IPS DF 6.9 (cell line): Measurements from ENCODE around the gene PLEKHG2.

Experiments used
- DNase-seq: peaks from one replicate; pipeline ENCODE4 v3.0.0-alpha.2; 2013; ENCODE audit warnings: low read depth, low spot score
- H3K27ac ChIP-seq: one replicate; pipeline ENCODE4 v1.5.1; 2013; ENCODE audit warnings: low read length, control low read depth
- H3K27me3 ChIP-seq: 2 replicates; pipeline ENCODE4 v1.6.1; 2013; ENCODE audit warnings: mild to moderate bottlenecking, low read length; ENCODE audit not compliant: control insufficient read depth, insufficient read depth
- H3K36me3 ChIP-seq: 2 replicates; pipeline ENCODE4 v1.6.1; 2013; ENCODE audit warnings: low read length; ENCODE audit not compliant: control insufficient read depth, insufficient read depth
- H3K4me1 ChIP-seq: 2 replicates; pipeline ENCODE4 v1.6.1; 2013; ENCODE audit warnings: low read length; ENCODE audit not compliant: control insufficient read depth, insufficient read depth
- H3K4me3 ChIP-seq: 2 replicates; pipeline ENCODE4 v1.5.1; 2013; ENCODE audit warnings: mild to moderate bottlenecking, low read length
- H3K9me3 ChIP-seq: 2 replicates; pipeline ENCODE4 v1.6.1; 2013; ENCODE audit warnings: low read length, inconsistent platforms; ENCODE audit not compliant: control insufficient read depth, insufficient read depth
- WGBS: extraction: QIAGEN DNeasy Blood & Tissue Kit; methylation state at CpG from one replicate; pipeline ENCODE4 v1.1.7; 2013; ENCODE audit warnings: mixed read lengths, missing lambda C conversion rate; ENCODE audit not compliant: insufficient read length, insufficient coverage; 5-methylcytosine and 5-hydroxymethylcytosine counted together

The PLEKHG2 gene

DNA sequence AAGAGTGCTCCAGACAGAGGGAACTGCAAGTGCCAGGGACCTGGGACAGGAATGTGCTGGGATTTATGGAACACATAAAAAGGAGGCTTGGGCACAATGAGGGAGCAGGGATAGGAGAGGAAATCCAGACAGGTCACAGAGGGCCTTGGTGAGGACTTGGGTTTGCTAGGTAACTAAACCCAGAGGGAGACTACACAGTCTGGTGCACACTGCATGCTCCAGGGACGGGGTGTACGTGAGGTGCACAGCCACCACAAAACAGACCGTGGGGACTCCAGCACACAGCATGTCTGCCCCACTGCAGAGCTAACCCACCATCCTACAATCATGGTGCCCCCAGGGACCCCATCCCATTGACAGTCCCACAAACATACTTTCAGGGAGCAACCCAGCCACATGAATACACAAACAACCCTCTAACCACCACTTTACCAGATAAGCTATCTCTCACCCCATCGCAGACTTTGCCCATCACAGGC is 11.4 kb upstream of the PLEKHG2 start:
- no peaks in the 10 kb centered on the region for H3K36me3 ChIP-seq
- no peaks in the 10 kb centered on the region for H3K27me3 ChIP-seq
- H3K9me3 ChIP-seq, result no peaks in the 10 kb centered on the region
- DNase-seq, result no peak
- WGBS, result no CpG with 5 or more reads among the region's 4 CpGs
- peaks cover 8% of the 10 kb centered on the region; the same call in 1 of the 2 replicates for H3K4me1 ChIP-seq
- H3K4me3 ChIP-seq, result no peak overlapping the region
- H3K27ac ChIP-seq, result no peak overlapping the region

DNA sequence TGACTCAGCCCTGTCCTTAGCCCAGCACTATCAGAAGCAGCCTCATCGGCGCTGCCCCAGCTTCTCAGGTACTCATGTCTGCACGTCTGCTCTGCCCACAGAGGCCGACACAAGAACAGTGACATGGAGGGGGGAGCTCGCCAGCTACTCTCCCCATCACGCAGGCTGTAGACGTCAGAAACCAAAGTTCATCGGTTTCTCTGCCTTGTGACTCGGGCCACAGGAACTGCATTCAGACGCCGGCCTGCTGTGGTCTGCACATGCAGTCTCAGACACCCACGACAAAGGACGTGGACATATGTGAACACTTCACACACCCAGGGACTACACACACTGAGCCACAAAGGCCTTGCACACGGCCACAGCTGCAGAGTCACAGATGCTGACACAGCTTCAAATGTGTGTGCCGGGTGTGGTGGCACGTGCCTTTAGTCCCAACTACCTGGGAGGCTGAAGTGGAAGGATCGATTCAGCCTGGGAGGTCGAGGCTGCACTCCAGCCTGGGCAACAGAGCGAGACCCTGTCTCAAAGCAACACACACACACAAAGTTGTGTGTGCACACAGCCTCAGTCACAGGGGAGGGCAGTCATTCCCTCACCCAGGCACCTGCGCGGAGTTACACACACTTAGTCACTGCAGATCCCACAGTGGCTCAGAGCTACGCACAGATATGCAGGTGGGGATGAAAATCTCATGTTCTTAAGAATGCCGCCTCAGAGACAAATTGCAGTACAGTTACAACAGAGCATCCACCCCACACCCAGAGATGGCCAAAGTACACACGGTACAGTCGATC is 10.7 kb upstream of the PLEKHG2 start:
- H3K4me1 ChIP-seq, result peaks cover 8% of the 10 kb centered on the region; the same call in 1 of the 2 replicates
- no peak overlapping the region for H3K27ac ChIP-seq
- no peaks in the 10 kb centered on the region for H3K9me3 ChIP-seq
- H3K36me3 ChIP-seq, result no peaks in the 10 kb centered on the region
- WGBS, result no CpG with 5 or more reads among the region's 25 CpGs
- peak overlapping the region; percentile 73; the same call in 1 of the 2 replicates for H3K4me3 ChIP-seq
- DNase-seq, result no peak
- H3K27me3 ChIP-seq, result no peaks in the 10 kb centered on the region

DNA sequence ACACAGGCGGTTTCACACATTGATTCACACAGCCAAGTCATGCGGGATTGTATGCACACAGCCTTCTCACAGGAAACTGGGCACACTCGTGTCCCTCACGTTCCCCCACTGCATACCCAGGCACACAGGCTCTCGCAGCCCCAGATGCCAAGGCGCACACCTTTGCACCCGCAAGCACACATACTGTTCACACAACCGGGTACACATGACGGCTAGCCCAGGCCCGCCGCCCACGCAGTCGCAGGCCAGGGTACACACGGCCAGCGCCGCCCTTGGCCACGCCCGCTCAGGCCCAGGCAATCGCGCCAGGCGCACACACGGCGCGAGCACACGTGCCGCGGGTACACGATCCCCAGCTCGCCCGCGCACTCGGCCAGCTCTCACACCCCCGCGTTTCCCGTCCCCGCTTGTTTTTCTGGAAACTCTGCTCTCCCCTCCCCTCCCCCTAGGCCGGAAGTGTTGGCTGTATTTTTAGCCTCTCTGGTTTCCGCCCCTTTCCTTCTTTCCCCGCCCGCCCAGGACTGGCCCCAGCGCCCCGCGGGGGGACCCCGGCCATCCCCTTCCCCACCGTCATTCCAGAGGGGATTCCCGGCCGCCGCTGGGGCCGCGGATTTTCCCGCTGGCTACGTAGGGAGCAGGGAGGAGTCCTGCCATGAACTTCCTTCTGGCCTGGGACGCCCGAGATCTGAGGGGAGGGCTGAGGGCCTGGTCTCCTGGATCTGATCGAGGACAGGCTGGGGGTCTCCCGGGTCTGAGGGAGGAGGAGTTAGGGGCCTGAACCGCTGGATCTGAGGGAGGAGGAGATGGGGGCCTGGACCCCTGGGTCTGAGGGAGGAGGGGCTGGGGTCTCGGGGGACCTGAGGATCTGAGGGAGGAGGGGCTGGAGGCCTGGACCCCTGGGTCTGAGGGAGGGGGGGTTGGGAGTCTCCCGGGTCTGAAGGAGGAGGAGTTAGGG is 9.8 kb upstream of the PLEKHG2 start:
- no peaks in the 10 kb centered on the region for H3K36me3 ChIP-seq
- no peak for DNase-seq
- peak overlapping the region; percentile 35 for H3K27ac ChIP-seq
- H3K27me3 ChIP-seq, result no peaks in the 10 kb centered on the region
- no peaks in the 10 kb centered on the region for H3K9me3 ChIP-seq
- peaks cover 8% of the 10 kb centered on the region; the same call in 1 of the 2 replicates for H3K4me1 ChIP-seq
- no CpG with 5 or more reads among the region's 59 CpGs for WGBS
- peak overlapping the region; percentile 73; the same call in 1 of the 2 replicates for H3K4me3 ChIP-seq

- Histone ChIP-seq H3K4me1 (peaks cover 12% of the 10 kb centered on the region), H3K27ac (peak overlapping the region; percentile 35), H3K9me3 (no peaks in the 10 kb centered on the region), H3K27me3 (no peaks in the 10 kb centered on the region), H3K36me3 (no peaks in the 10 kb centered on the region), H3K4me3 (peak overlapping the region; percentile 73; the same call in 1 of the 2 replicates)
- WGBS, result no CpG with 5 or more reads among the region's 43 CpGs
- DNase-seq, result no peak
These were observed 8.8 kb upstream of the PLEKHG2 start for GRCh38 chr19:39403331-39404312.

DNA sequence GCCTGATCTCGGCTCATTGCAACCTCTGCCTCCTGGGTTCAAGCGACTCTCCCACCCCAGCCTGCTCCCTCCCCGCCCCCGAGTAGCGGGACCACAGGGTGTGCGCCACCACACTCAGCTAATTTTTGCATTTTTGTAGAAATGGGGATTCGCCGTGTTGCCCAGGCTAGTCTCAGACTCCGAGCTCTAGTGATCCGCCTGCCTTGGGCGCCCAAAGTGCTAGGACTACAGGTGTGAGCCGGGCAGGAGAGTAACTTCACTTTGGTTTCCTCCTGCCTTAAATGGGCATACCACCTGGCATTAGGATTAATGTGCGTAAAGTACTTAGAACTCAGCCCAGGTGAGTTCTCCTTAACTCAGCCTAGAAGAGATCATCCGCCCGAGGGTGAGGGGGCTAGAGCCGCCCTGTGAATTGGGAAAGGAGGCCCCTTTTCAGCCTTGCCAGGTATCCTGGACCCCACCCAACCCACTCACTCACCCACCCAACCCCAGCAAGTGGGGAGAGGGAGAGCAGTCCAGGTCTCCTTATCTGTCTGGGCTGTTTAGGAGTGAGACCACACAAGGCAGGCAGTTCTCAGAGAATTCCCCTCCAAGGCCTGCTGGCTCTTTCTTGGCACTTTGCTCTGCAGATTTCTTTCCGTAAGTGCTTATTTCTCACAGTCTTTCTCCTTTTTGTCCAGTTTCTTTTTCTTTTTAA is 7.1 kb upstream of the PLEKHG2 start:
- H3K36me3 ChIP-seq, result no peaks in the 10 kb centered on the region
- DNase-seq, result no peak
- H3K4me3 ChIP-seq, result no peak overlapping the region
- no peaks in the 10 kb centered on the region for H3K27me3 ChIP-seq
- H3K27ac ChIP-seq, result no peak overlapping the region
- no CpG with 5 or more reads among the region's 17 CpGs for WGBS
- peaks cover 13% of the 10 kb centered on the region for H3K4me1 ChIP-seq
- H3K9me3 ChIP-seq, result no peaks in the 10 kb centered on the region

DNA sequence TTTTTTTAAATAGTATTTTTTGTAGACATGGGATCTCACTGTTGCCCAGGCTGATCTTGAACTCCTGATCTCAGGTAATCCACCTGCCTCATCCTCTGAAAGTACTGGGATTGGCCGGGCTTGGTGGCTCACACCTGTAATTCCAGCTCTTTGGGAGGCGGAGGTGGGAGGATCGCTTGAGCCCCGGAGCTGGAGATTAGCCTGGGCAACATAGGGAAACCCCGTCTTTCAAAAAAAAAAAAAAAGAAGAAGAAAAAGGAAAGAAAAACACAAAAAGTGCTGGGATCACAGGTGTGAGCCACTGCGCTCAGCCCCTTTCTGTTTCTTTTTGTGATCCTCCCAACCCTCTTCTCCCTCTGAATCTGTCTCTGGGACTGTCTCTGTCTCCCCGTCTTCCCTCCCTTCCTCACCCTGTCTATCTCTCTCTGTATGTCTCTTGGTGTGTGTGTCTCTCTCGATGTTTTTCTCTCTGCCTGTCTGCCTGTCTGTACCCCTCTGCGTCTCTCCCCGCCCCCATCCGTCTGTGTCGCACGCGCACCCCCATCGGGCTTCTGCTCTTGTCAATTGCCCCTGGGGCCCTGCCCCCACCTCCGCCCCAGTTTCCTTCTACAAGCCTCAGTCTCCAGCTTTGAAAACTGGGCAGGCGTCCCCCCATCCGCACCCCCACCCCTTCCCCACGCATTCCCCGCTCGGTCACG is 6.4 kb upstream of the PLEKHG2 start:
- Histone ChIP-seq H3K9me3 (no peaks in the 10 kb centered on the region), H3K4me1 (peaks cover 15% of the 10 kb centered on the region), H3K27me3 (no peaks in the 10 kb centered on the region), H3K36me3 (no peaks in the 10 kb centered on the region), H3K4me3 (peak overlapping the region; percentile 56; the same call in 1 of the 2 replicates), H3K27ac (no peak overlapping the region)
- DNase-seq, result no peak
- WGBS, result no CpG with 5 or more reads among the region's 22 CpGs

GRCh38 chr19:39406656-39407409 is 5.6 kb upstream of the PLEKHG2 start, which contains the start of gene ZFP36:
TSS of gene ZFP36 (plus strand) at chr19:39406847. CDS start at chr19:39406905, 58 bp downstream.
- no peak within 1 kb of the TSS for H3K27ac ChIP-seq
- peaks cover 18% of the 10 kb centered on the region for H3K4me1 ChIP-seq
- no peaks in the 10 kb centered on the region for H3K27me3 ChIP-seq
- no peaks in the 10 kb centered on the region for H3K9me3 ChIP-seq
- H3K4me3 ChIP-seq, result peak within 1 kb of the TSS; percentile 56
- no CpG with 5 or more reads among the region's 56 CpGs for WGBS
- DNase-seq, result no peak
- H3K36me3 ChIP-seq, result no peaks in the 10 kb centered on the region

GRCh38 chr19:39407410-39407659 is 5.1 kb upstream of the PLEKHG2 start:
- no peaks in the 10 kb centered on the region for H3K36me3 ChIP-seq
- no peak for DNase-seq
- peak overlapping the region; percentile 56 for H3K4me3 ChIP-seq
- H3K27ac ChIP-seq, result no peak overlapping the region
- WGBS, result no CpG with 5 or more reads among the region's 14 CpGs
- H3K27me3 ChIP-seq, result no peaks in the 10 kb centered on the region
- H3K9me3 ChIP-seq, result no peaks in the 10 kb centered on the region
- H3K4me1 ChIP-seq, result peaks cover 13% of the 10 kb centered on the region
